SK-N-DZ (cell line): ENCODE data around the gene STUM.

Source experiments
- DNase-seq: peaks from one replicate; pipeline ENCODE4 v3.0.0-alpha.2; 2015; ENCODE audit warnings: low spot score

The STUM gene

DNA sequence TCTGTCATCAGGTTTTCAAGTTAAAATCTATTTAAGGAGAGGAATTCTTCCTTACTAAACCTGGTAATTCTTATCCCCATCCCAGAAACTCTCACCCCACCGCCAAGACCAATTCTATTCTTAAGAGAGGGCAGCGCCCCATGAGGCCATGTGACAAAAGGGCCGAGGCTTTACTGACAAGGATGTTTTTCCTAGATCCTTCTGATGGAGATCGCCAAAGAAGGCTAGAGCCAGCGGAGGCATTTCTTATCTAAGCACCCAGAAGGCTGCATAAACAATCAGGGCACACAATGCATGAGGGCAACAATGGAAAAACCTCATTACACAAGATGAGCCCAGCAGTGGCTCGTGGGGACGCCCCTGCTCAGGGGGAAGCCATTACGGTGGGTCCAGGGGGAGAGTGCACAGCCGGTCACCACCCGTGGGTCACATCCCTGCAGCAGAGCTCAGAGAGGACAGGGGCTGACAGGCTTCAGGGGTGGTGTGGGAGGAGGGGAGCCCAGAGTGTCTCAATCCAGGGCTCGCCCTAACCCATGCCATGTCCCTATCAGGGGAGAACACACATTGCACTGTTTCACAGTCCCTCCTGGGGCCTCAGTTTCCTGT, 101.8 kb downstream of the STUM start:
- DNase-seq: no peak

DNA sequence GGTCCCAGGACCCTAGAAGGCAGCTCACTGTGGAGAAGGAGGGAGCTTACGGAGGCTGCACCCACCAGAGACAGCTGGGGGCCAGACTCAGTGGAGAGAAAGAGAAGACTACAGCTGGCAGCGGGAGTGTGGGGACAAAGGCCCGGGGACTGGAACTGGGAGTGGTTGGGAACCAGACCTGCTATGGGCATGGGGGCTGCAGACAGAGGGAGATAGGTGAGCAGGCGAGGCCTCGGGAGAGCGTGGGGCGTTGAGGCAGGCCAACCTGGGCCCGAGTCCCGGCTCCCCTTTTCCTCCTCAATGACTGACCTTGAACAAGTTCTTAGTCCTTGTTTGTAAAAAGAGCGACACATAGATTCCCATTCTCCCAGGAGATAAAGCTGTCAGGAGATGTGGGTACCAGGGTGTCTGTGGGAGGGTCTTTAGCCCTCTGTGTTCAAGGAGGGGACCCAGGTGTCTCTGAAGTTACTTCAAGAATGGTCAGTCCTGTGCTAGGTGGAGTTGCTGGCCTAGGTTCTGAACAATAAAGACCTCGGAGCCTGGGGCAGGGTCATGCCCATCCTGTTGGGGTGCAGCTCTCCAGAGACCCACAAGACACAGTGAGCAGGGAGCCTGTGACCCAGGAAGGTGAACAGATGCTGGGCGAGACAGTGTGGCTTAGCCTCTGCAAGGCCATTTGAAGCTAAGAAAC, 102.6 kb downstream of the STUM start:
- DNase-seq: no peak

DNA sequence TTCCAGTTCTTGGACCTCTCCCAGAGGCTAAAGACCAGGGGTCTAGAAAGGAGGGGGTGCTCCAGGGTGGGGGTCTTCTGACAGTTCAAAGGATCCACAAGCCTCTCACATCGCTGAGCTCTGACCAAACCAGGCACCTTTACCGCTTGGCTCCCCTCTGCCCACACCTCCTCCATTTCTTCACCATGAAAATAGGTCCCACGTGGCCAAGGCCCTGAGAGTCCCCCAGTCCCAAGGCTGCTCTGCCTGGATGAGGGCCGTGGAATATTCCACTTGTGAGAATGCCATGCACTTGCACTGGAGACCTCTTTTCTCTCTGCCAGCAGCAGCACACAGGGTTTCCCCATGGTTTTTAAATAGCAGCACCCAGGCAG, 103.2 kb downstream of the STUM start:
- DNase-seq: no peak

DNA sequence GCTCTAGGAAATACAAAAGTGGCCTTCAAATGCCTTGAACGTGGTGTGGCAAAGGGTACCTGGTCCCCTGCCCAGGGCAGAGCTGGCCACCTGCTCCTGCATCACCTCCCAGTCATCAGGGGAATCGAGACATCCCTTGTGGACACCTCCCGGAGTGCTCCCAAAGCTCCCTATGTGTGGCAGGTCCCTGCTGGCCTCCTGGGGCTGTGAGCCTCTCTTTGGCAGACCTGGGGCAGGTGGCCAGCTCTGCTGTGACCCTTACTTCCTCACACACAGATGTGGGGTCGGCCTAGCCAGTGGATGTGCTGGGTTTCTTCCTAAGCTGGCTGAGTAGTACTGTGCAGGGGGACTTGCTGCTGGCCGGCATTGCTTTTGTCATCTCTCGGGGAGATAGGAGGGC, 104.0 kb downstream of the STUM start:
- DNase-seq: no peak

DNA sequence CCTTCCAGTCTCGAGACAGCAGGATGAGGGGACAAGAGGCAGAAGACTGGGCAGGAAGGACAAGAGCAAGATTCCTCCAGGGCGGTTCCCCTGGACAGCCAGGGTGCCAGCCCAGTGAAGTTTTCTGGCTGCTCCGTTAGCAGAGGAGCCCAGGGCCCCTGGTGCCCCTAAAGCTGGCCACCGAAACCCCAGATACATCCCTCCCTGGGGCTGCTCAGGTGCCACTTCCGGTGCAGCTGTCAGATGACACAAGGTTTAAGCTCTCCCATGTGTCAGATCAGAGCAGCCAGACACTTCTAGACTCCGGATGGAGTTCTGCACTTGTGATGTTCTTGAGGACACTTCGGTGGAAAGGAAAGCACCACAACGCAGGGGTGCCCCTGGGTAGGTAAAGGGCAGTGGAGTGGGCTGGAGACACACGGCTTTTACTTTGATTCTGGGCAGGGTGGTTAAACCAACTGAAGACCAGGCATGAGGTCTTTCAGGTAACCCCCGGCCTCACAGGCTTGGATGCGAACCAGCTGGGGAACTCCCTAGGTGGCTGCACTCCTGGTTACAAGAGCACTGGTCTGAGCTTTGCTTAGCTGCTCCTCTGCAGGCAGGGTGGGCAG, 104.9 kb downstream of the STUM start:
- no peak for DNase-seq

DNA sequence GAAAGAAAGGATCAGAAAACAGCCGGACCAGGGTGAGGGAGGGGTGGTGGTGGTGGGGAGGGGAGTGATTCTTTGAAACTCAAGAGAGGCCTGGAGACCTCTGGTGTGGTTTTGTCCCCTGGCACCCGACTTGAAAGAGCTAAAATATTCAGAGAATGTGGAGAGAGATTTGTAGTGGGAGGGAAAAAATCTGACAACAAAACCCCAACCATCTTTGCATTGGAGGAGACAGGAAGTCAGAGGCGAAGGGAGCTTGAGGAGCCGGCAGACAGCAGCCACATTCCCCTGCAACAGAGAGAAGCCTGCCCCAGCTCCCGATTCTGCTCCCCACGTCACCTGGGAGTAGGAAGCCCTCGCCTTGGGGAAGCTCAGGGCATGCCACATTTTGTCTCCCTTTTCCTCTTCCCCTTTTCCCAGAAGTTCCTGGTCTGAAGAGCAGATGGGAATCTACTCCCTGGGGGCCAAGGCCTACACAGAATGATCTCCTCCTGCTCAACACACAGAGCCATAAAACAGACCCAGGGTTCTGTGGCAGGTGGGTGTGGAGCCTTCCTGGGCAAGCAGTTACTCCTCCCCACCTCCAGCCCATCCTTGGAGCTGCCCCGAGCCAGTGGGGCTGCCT, 105.6 kb downstream of the STUM start:
- no peak for DNase-seq

DNA sequence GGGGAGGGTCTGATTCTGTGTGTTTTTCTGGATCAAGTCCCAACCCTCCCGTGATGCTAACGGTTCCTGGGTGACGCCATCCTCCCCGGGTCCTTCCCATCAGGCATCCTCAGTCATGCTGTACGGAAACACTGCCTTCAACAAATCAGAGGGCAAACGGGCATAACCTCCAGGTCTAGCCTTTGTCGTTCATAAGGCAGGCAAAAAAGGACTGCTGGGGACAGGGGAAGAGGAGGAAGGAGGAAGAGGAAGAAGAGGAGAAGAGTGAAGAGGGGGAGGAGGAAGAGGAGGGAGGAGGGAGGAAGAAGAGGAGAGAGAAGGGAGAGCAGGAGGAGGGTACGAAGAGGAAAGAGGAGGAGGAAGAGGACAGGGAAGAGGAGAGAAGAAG, 106.1 kb downstream of the STUM start:
- DNase-seq: no peak

DNA sequence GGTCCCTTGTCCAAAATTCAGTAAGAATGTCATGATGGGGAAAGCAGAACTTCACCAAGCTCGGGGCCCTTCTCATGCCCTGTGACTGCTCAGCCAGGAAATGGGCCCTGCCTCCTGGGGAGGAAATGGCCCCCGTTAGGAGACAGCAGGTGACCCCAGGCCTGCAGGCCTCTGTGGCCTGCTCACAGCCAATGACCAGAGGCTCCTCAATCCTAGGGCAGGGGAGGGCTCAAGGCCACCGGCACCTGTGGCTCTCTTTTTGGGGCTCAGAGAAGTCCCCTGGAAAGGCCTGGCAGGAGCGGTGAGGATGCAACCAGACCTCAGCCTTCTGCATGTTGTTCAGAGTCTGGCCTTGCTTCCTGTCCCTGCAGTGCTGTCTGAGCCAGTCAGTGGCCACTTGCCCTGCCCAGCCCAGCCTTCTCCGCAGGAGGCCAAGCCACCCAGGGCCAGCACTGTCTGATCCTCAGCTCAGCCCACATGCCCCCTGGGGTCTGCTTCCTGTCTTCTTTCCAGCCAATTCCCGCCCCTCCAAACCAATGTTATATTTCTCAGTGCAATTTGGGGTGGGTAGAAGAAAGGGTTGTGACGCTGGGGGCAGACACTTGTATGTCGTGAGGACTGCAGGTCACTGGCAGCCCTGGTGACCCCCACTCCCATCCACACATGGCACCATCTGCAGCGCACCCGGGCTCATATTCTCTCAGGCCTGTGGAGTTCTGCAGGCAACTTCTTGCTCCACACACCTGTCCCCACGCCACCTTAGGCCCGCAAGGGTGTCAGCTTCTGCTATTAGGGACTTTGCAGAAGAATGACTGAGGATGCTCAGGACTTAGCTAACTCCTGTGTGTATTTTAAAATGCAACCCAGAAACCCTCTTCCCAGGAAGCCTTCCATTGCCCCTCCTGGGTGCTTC, 106.9 kb downstream of the STUM start:
- DNase-seq: no peak

DNA sequence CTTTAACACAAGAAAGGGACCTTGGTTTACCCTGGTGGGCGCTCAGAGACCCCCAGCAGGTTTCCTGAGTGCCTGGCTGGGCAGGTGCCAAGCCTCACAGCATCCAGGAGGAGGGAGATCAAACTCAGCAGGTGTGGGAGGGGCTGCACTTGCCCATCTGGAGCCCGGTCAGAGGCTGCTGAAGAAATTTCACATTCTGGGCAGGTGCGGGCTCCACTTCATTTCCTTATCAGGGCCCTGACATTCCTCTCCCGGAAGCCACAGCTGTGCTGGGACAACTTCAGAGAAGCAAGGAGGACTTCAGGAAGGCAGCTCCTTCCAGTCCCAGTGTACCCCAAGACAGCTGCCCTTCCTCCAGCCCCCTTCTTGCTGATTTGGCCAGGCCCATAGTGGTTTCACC, 107.6 kb downstream of the STUM start:
- no peak for DNase-seq

DNA sequence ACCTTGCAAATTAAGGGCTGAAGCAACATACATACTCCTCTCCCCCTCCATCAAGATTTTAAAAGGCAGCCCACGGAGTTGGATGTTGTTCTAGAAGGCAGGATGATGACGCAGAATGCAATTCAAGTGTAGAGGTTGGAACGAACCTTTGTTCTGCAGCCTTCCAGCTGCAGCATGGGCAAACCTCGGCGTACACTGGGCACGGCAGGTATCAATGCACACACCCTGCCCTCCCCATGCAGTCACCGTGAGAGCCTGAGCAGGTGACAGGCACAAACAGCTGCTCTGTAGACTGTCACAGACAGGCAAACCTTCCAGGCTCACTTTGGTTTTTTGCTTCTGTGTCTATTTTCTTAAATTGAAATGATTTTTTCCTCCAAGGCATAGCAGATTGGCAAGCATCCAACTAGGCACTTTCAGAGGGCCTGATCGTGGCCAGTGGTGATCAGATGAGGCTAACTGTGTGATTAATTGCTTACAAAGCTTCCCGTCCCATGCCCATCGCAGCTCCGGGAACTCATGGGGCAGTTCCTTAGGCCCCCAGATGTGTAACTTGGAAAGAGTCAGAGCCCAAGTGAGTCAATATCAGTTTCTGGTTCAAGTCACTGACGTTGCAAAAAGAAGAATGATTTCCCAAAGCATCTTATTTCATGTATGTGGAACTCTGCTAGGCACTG, 108.2 kb downstream of the STUM start:
- DNase-seq: no peak

DNA sequence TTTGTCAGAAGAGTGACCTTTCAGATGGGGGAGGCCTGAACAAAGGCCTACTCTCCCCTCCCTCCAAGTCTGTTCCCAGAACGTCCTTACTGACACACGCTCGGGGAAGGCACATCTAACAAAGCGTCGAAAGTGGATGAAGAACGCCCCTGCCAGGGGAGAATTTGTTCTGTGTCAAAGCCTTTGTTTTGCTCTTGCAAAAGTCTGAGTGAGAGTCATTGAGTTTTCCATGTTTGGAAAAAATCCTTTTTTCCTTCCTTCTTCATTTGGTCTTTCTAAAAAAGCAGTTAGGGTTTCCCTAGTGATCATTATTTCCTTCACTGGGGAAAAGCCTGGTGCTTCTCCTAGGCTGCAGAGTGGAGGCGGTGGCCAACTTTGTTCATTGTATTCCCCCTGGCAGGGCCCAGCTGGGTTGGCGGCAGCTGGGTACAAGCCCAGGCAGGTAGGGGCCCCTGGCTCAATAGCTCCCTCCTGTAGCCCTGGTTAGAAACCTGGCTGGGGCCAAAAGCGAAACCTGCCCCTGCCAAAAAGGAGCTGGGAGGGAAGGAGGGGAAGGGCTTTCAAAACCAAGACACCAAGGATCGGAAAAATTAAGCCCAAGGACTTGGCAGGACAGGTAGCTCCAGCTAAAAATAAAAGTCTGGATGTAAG, 109.5 kb downstream of the STUM start:
- no peak for DNase-seq

DNA sequence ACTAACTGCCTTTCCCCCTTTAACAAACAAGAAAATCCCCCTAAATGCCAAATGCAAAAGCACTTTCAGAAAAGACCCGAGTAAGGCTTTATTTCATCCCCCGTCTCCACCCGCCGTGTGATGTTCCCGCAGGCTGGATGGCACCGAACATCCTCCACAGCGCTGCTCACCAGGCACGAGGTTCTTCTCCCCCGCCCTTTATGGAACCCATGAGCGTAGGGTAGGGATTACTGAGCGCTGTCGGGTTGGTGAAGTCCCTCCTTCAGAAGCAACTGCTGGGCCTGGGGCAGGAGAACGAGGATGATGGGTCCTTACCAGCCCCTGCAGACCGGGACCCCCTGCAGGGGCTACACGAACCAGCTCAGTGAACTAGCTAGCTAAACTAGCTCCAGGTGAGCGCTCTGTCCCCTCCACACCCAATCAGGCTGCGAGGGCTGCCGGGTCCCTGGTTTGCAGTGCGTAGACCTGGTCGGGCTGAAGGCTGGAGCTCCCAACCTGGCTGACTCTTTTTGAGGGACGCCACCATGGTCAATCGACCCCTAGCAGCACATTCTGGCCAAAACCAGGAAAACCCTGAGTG, 110.1 kb downstream of the STUM start:
- no peak for DNase-seq
